Calu3 (cell line): ENCODE data around the gene PTPRG. TPM values are rescaled to one million over a fixed set of nuclear protein-coding genes. Genes with fewer than 3 reads are reported as not detected.

Source experiments
- BruUV-seq: library from RNA; stranded (reverse); fragments of 400-500 nt; replicated peaks from 2 replicates; lab custom pipeline; 2021; lab: Mats Ljungman, UMichigan
- CTCF ChIA-PET: fragments of 300-600 bp; sonication (Branson Sonifier 250); formaldehyde crosslinking; loops from one replicate; lab custom pipeline; 2022; ENCODE audit warnings: antibody characterized with exemption; lab: Charles Lee
- DNase-seq: peaks from one replicate; pipeline ENCODE4 v3.0.0; 2022
- H3K27ac Mint-ChIP-seq: one replicate; pipeline ENCODE4 v1.8.0; 2022; ENCODE audit warnings: mixed read lengths; ENCODE audit not compliant: unreplicated experiment
- H3K27me3 Mint-ChIP-seq: one replicate; pipeline ENCODE4 v1.8.0; 2022; ENCODE audit warnings: mixed read lengths; ENCODE audit not compliant: unreplicated experiment
- H3K36me3 Mint-ChIP-seq: one replicate; pipeline ENCODE4 v1.8.0; 2022; ENCODE audit warnings: mild to moderate bottlenecking, moderate library complexity, mixed read lengths; ENCODE audit not compliant: insufficient read depth, unreplicated experiment
- H3K4me1 Mint-ChIP-seq: one replicate; pipeline ENCODE4 v1.8.0; 2022; ENCODE audit warnings: mild to moderate bottlenecking, low read depth, mixed read lengths; ENCODE audit not compliant: unreplicated experiment
- H3K4me3 Mint-ChIP-seq: one replicate; pipeline ENCODE4 v1.8.0; 2022; ENCODE audit warnings: mild to moderate bottlenecking, low read depth, moderate library complexity, mixed read lengths; ENCODE audit not compliant: unreplicated experiment
- H3K9me3 Mint-ChIP-seq: one replicate; pipeline ENCODE4 v1.8.0; 2022; ENCODE audit warnings: low read depth, mixed read lengths; ENCODE audit not compliant: unreplicated experiment
- CTCF ChIP-seq: fragments of 200-600 bp; IDR thresholded peaks from one replicate; pipeline ENCODE4 v1.8.0; 2022; ENCODE audit warnings: antibody characterized with exemption; ENCODE audit not compliant: unreplicated experiment
- intact Hi-C: fragments of 100-400 bp; cut with micrococcal nuclease; formaldehyde crosslinking; loops from one replicate; pipeline ENCODE4 v1.10.0; 2022; ENCODE audit not compliant: unreplicated experiment
- total RNA-seq: library from RNA; stranded (reverse); gene quantifications from 2 replicates; pipeline ENCODE4 v1.2.3, GENCODE V29; 2022

PTPRG gene
- total RNA-seq, 1 experiment from 2014 or later, result 0.35 TPM

GRCh38 chr3:61947456-61947855 lies 386.1 kb downstream of the PTPRG start:
- intact Hi-C loops, result no loop called here
- H3K27me3 Mint-ChIP-seq, result no peaks in the 10 kb centered on the region
- CTCF ChIA-PET, result no interaction called here
- no TSS peak for BruUV-seq
- no peaks in the 10 kb centered on the region for H3K36me3 Mint-ChIP-seq
- TF ChIP-seq CTCF, result no peak
- H3K27ac Mint-ChIP-seq, result no peak overlapping the region
- no peak for DNase-seq
- no peaks in the 10 kb centered on the region for H3K4me1 Mint-ChIP-seq
- peaks cover 15% of the 10 kb centered on the region for H3K9me3 Mint-ChIP-seq
- H3K4me3 Mint-ChIP-seq, result no peak overlapping the region

GRCh38 chr3:61948699-61949305 lies 387.4 kb downstream of the PTPRG start:
- no TSS peak for BruUV-seq
- no peaks in the 10 kb centered on the region for H3K36me3 Mint-ChIP-seq
- intact Hi-C loops, result no loop called here
- no peaks in the 10 kb centered on the region for H3K27me3 Mint-ChIP-seq
- DNase-seq, result no peak
- H3K4me3 Mint-ChIP-seq, result no peak overlapping the region
- CTCF ChIA-PET, result no interaction called here
- TF ChIP-seq CTCF, result no peak
- H3K27ac Mint-ChIP-seq, result no peak overlapping the region
- peaks cover 15% of the 10 kb centered on the region for H3K9me3 Mint-ChIP-seq
- H3K4me1 Mint-ChIP-seq, result no peaks in the 10 kb centered on the region

- peaks cover 8% of the 10 kb centered on the region for H3K9me3 Mint-ChIP-seq
- BruUV-seq, result no TSS peak
- H3K36me3 Mint-ChIP-seq, result no peaks in the 10 kb centered on the region
Measured at GRCh38 chr3:61954097-61954540, 392.7 kb downstream of the PTPRG start.

GRCh38 chr3:61955483-61955882 lies 394.1 kb downstream of the PTPRG start:
- TF ChIP-seq CTCF, result no peak
- H3K4me3 Mint-ChIP-seq, result no peak overlapping the region
- intact Hi-C loops, result no loop called here
- no peak overlapping the region for H3K27ac Mint-ChIP-seq
- H3K4me1 Mint-ChIP-seq, result no peaks in the 10 kb centered on the region
- no peaks in the 10 kb centered on the region for H3K27me3 Mint-ChIP-seq
- DNase-seq, result no peak
- CTCF ChIA-PET, result no interaction called here
- no peaks in the 10 kb centered on the region for H3K36me3 Mint-ChIP-seq
- no TSS peak for BruUV-seq
- H3K9me3 Mint-ChIP-seq, result peaks cover 10% of the 10 kb centered on the region

More at GRCh38 chr3:61954097-61954540, 392.7 kb downstream of the PTPRG start:
- intact Hi-C loops, result no loop called here
- no peaks in the 10 kb centered on the region for H3K4me1 Mint-ChIP-seq
- H3K27me3 Mint-ChIP-seq, result no peaks in the 10 kb centered on the region
- no peak overlapping the region for H3K27ac Mint-ChIP-seq
- no peak for TF ChIP-seq CTCF
- H3K4me3 Mint-ChIP-seq, result no peak overlapping the region
- CTCF ChIA-PET, result no interaction called here
- no peak for DNase-seq
